Liver (tissue), 9 donors: Measurements from ENCODE around the gene CCM2. TPM values are rescaled to one million over a fixed set of nuclear protein-coding genes. Genes with fewer than 3 reads are reported as not detected.

ENCODE experiments used
- DNase-seq: peaks from one replicate; pipeline ENCODE4 v3.0.0-alpha.2; 2017; ENCODE audit warnings: low spot score
- H3K27ac ChIP-seq, 2 donors: one replicate each; pipeline ENCODE4 v1.7.0; 2013; ENCODE audit warnings: inconsistent platforms in 2 of 2, low read length in 2 of 2, control low read depth in 1 of 2, low read depth in 1 of 2, mild to moderate bottlenecking in 1 of 2
- H3K27me3 ChIP-seq, 4 donors: one replicate each; pipeline versions ENCODE4 v1.6.1 to v1.7.0; 2013; ENCODE audit warnings: low read length in 3 of 4, inconsistent platforms in 1 of 4, mild to moderate bottlenecking in 1 of 4, moderate library complexity in 1 of 4; ENCODE audit not compliant: control insufficient read depth in 4 of 4, insufficient read depth in 4 of 4
- H3K36me3 ChIP-seq, 4 donors: one replicate each; pipeline versions ENCODE4 v1.6.1 to v1.7.0; 2013; ENCODE audit warnings: low read length in 3 of 4, mild to moderate bottlenecking in 3 of 4, low read depth in 1 of 4, moderate library complexity in 1 of 4; ENCODE audit not compliant: control insufficient read depth in 4 of 4, insufficient read depth in 3 of 4
- H3K4me1 ChIP-seq, 4 donors: one replicate each; pipeline versions ENCODE4 v1.6.1 to v1.7.0; 2013; ENCODE audit warnings: low read length in 3 of 4, mild to moderate bottlenecking in 3 of 4, moderate library complexity in 1 of 4; ENCODE audit not compliant: control insufficient read depth in 4 of 4, insufficient read depth in 4 of 4
- H3K4me3 ChIP-seq, 3 donors: one replicate each; pipeline versions ENCODE4 v1.6.1 to v1.7.0; 2013; ENCODE audit warnings: low read length in 3 of 3, control low read depth in 1 of 3, low read depth in 1 of 3, mild to moderate bottlenecking in 1 of 3
- H3K9ac ChIP-seq, 2 donors: one replicate each; pipeline ENCODE4 v1.7.0; 2013; ENCODE audit warnings: low read length in 2 of 2, mild to moderate bottlenecking in 2 of 2, moderate library complexity in 2 of 2, control low read depth in 1 of 2, low read depth in 1 of 2
- H3K9me3 ChIP-seq, 4 donors: one replicate each; pipeline versions ENCODE4 v1.6.1 to v1.7.0; 2013; ENCODE audit warnings: low read length in 3 of 4; ENCODE audit not compliant: control insufficient read depth in 4 of 4
- ATF3 ChIP-seq: IDR thresholded peaks from 2 replicates; pipeline ENCODE4 v1.6.1; 2016; ENCODE audit warnings: antibody characterized with exemption
- EGR1 ChIP-seq, 2 donors: IDR thresholded peaks; 2 replicates each; pipeline ENCODE4 v1.6.1; 2016 to 2018; ENCODE audit warnings: antibody characterized with exemption in 2 of 2, low read depth in 2 of 2
- FOXA1 ChIP-seq: IDR thresholded peaks from 2 replicates; pipeline ENCODE4 v1.6.1; 2016; ENCODE audit warnings: antibody characterized with exemption
- FOXA2 ChIP-seq: IDR thresholded peaks from 2 replicates; pipeline ENCODE4 v1.6.1; 2016; ENCODE audit warnings: antibody characterized with exemption
- GABPA ChIP-seq, 2 donors: IDR thresholded peaks in 1 of 2; conservative IDR thresholded peaks in 1 of 2; 2 replicates each; pipeline ENCODE4 v1.6.1; 2016; ENCODE audit warnings: antibody characterized with exemption in 2 of 2, mild to moderate bottlenecking in 1 of 2, moderate library complexity in 1 of 2
- HNF4A ChIP-seq, 2 donors: conservative IDR thresholded peaks; 2 replicates each; pipeline ENCODE4 v1.6.1; 2016; ENCODE audit warnings: antibody characterized with exemption in 2 of 2, mild to moderate bottlenecking in 2 of 2
- HNF4G ChIP-seq: IDR thresholded peaks from 2 replicates; pipeline ENCODE4 v1.6.1; 2016; ENCODE audit warnings: antibody characterized with exemption
- JUND ChIP-seq, 2 donors: IDR thresholded peaks; 2 replicates each; pipeline ENCODE4 v1.6.1; 2016; ENCODE audit warnings: antibody characterized with exemption in 2 of 2
- NR2F2 ChIP-seq: IDR thresholded peaks from 2 replicates; pipeline ENCODE4 v1.6.1; 2016; ENCODE audit warnings: antibody characterized with exemption
- RAD21 ChIP-seq, 2 donors: IDR thresholded peaks; 2 replicates each; pipeline ENCODE4 v1.6.1; 2016; ENCODE audit warnings: antibody characterized with exemption in 2 of 2, mild to moderate bottlenecking in 2 of 2
- RXRA ChIP-seq, 2 donors: IDR thresholded peaks; 2 replicates each; pipeline ENCODE4 v1.6.1; 2017 to 2018; ENCODE audit warnings: antibody characterized with exemption in 2 of 2, mild to moderate bottlenecking in 1 of 2
- SP1 ChIP-seq: IDR thresholded peaks from 2 replicates; pipeline ENCODE4 v1.6.1; 2018; ENCODE audit warnings: antibody characterized with exemption, mild to moderate bottlenecking
- TAF1 ChIP-seq: conservative IDR thresholded peaks from 2 replicates; pipeline ENCODE4 v1.6.1; 2016; ENCODE audit warnings: antibody characterized with exemption, mild to moderate bottlenecking
- YY1 ChIP-seq: IDR thresholded peaks from 2 replicates; pipeline ENCODE4 v1.6.1; 2016; ENCODE audit warnings: antibody characterized with exemption, mild to moderate bottlenecking
- WGBS: extraction: QIAGEN DNeasy Blood & Tissue Kit; methylation state at CpG from one replicate; pipeline ENCODE4 v1.1.7; 2013; 5-methylcytosine and 5-hydroxymethylcytosine counted together
- polyA plus RNA-seq, 2 donors: library from polyadenylated mRNA; stranded (reverse) in 1 of 2; unstranded in 1 of 2; fragments of 200-250 nt in 1 of 2; fragments of >200 nt in 1 of 2; fragmentation: Nextera tagmentation in 1 of 2; extraction: Ambion mirVana in 1 of 2; gene quantifications; one replicate each; pipeline versions ENCODE4 v1.2.1 to v1.2.3, GENCODE V29; 2013 to 2015
- total RNA-seq, 2 donors: library from RNA; depleted of rRNA; stranded (reverse); fragments of >200 nt; gene quantifications; one replicate each; pipeline ENCODE4 v1.2.3, GENCODE V29; 2014
- TF ChIP-seq, protein P1 (sequence below): IDR thresholded peaks from 2 replicates; pipeline ENCODE4 v1.6.1; 2016; ENCODE audit warnings: antibody characterized with exemption
- TF ChIP-seq, protein P2 (sequence below): IDR thresholded peaks from 2 replicates; pipeline ENCODE4 v1.6.1; 2016; ENCODE audit warnings: antibody characterized with exemption, mild to moderate bottlenecking
- TF ChIP-seq, protein P3 (sequence below): IDR thresholded peaks from 2 replicates; pipeline ENCODE4 v1.6.1; 2016; ENCODE audit warnings: antibody characterized with exemption
- TF ChIP-seq, protein P4 (sequence below): fragments of 150-350 bp; IDR thresholded peaks from 2 replicates; pipeline ENCODE4 v1.5.1; 2017; ENCODE audit warnings: improper control_type of control experiment, low read depth, low read length; ENCODE audit not compliant: missing input control
- donor health status: healthy.
- donor health status: healthy.
- donor health status: healthy.
- donor health status: healthy.
- donor health status: healthy.

The CCM2 gene
- total and polyA plus RNA-seq, 4 donors, result 26.3 to 65.0 (median 47.5) TPM

- Histone ChIP-seq H3K4me3 (no peak overlapping the region), H3K4me1 (peaks cover 4 to 11% (median 7%) of the 10 kb centered on the region in 4 donors), H3K9me3 (no peaks in the 10 kb centered on the region), H3K9ac (no peak overlapping the region), H3K36me3 (no peaks in the 10 kb centered on the region), H3K27ac (no peak overlapping the region), H3K27me3 (peaks cover 0 to 1% (median 0%) of the 10 kb centered on the region in 4 donors)
- WGBS, result 64% methylated on average over 8 of the region's 8 CpGs
- TF ChIP-seq HNF4G, result no peak
- TF ChIP-seq, protein P1, sequence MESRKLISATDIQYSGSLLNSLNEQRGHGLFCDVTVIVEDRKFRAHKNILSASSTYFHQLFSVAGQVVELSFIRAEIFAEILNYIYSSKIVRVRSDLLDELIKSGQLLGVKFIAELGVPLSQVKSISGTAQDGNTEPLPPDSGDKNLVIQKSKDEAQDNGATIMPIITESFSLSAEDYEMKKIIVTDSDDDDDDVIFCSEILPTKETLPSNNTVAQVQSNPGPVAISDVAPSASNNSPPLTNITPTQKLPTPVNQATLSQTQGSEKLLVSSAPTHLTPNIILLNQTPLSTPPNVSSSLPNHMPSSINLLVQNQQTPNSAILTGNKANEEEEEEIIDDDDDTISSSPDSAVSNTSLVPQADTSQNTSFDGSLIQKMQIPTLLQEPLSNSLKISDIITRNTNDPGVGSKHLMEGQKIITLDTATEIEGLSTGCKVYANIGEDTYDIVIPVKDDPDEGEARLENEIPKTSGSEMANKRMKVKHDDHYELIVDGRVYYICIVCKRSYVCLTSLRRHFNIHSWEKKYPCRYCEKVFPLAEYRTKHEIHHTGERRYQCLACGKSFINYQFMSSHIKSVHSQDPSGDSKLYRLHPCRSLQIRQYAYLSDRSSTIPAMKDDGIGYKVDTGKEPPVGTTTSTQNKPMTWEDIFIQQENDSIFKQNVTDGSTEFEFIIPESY, result no peak
- TF ChIP-seq YY1, result no peak
- TF ChIP-seq NR2F2, result no peak
- TF ChIP-seq, protein P2, sequence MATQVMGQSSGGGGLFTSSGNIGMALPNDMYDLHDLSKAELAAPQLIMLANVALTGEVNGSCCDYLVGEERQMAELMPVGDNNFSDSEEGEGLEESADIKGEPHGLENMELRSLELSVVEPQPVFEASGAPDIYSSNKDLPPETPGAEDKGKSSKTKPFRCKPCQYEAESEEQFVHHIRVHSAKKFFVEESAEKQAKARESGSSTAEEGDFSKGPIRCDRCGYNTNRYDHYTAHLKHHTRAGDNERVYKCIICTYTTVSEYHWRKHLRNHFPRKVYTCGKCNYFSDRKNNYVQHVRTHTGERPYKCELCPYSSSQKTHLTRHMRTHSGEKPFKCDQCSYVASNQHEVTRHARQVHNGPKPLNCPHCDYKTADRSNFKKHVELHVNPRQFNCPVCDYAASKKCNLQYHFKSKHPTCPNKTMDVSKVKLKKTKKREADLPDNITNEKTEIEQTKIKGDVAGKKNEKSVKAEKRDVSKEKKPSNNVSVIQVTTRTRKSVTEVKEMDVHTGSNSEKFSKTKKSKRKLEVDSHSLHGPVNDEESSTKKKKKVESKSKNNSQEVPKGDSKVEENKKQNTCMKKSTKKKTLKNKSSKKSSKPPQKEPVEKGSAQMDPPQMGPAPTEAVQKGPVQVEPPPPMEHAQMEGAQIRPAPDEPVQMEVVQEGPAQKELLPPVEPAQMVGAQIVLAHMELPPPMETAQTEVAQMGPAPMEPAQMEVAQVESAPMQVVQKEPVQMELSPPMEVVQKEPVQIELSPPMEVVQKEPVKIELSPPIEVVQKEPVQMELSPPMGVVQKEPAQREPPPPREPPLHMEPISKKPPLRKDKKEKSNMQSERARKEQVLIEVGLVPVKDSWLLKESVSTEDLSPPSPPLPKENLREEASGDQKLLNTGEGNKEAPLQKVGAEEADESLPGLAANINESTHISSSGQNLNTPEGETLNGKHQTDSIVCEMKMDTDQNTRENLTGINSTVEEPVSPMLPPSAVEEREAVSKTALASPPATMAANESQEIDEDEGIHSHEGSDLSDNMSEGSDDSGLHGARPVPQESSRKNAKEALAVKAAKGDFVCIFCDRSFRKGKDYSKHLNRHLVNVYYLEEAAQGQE, result no peak
- no peak for TF ChIP-seq GABPA (IDR thresholded peaks at IDR 0.05 in 1 of 2, conservative IDR thresholded peaks at IDR 0.05 in 1 of 2)
- TF ChIP-seq RXRA (IDR thresholded peaks at IDR 0.05), result no peak
- no peak for TF ChIP-seq ATF3
- no peak for TF ChIP-seq HNF4A (conservative IDR thresholded peaks at IDR 0.05)
- TF ChIP-seq EGR1 (IDR thresholded peaks at IDR 0.05; ENCODE audit: low read depth in 2 of 2), result no peak
- no peak for TF ChIP-seq FOXA1
- no peak for TF ChIP-seq JUND (IDR thresholded peaks at IDR 0.05)
- TF ChIP-seq RAD21 (IDR thresholded peaks at IDR 0.05), result no peak
- no peak for TF ChIP-seq TAF1
- TF ChIP-seq, protein P3, sequence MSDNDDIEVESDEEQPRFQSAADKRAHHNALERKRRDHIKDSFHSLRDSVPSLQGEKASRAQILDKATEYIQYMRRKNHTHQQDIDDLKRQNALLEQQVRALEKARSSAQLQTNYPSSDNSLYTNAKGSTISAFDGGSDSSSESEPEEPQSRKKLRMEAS, result no peak
- TF ChIP-seq SP1, result no peak
- TF ChIP-seq FOXA2, result no peak
- TF ChIP-seq, protein P4, sequence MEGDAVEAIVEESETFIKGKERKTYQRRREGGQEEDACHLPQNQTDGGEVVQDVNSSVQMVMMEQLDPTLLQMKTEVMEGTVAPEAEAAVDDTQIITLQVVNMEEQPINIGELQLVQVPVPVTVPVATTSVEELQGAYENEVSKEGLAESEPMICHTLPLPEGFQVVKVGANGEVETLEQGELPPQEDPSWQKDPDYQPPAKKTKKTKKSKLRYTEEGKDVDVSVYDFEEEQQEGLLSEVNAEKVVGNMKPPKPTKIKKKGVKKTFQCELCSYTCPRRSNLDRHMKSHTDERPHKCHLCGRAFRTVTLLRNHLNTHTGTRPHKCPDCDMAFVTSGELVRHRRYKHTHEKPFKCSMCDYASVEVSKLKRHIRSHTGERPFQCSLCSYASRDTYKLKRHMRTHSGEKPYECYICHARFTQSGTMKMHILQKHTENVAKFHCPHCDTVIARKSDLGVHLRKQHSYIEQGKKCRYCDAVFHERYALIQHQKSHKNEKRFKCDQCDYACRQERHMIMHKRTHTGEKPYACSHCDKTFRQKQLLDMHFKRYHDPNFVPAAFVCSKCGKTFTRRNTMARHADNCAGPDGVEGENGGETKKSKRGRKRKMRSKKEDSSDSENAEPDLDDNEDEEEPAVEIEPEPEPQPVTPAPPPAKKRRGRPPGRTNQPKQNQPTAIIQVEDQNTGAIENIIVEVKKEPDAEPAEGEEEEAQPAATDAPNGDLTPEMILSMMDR, result no peak
- no peak for DNase-seq
Observed at GRCh38 chr7:44958645-44959344, 41.2 kb upstream of the CCM2 start.
